SU-DHL-6 (cell line): ENCODE results near the gene EGFL7.

ENCODE experiments used
- H2AFZ ChIP-seq: fragments of 200-600 bp; sonication (generic); 2 replicates; pipeline ENCODE4 v1.6.1; 2014; ENCODE audit warnings: low read depth, mild to moderate bottlenecking, moderate library complexity, mixed read lengths, antibody characterized with exemption, low read length; ENCODE audit not compliant: severe bottlenecking
- H3F3A ChIP-seq: fragments of 200-600 bp; shearing (Covaris generic); 2 replicates; pipeline ENCODE4 v1.6.0; 2016; ENCODE audit warnings: antibody characterized with exemption, mild to moderate bottlenecking; ENCODE audit not compliant: insufficient read depth
- H3K27ac ChIP-seq: fragments of 200-600 bp; sonication (generic); 2 replicates; pipeline ENCODE4 v1.5.1; 2016; ENCODE audit warnings: low read depth, mild to moderate bottlenecking, low read length, moderate library complexity, mixed read lengths
- H3K27me3 ChIP-seq: fragments of 200-600 bp; sonication (generic), shearing (Covaris generic); 2 replicates; pipeline ENCODE4 v1.6.0; 2014; ENCODE audit warnings: mild to moderate bottlenecking, low read length
- H3K36me3 ChIP-seq: fragments of 200-600 bp; sonication (generic); 2 replicates; pipeline ENCODE4 v1.6.1; 2014; ENCODE audit warnings: mild to moderate bottlenecking, low read length, mixed read lengths
- H3K4me2 ChIP-seq: fragments of 300-600, 200-600 bp; shearing (Covaris generic), sonication (generic); 2 replicates; pipeline ENCODE4 v1.6.0; 2014; ENCODE audit warnings: low read length, low read depth, mild to moderate bottlenecking; ENCODE audit not compliant: poor library complexity, severe bottlenecking
- H3K4me3 ChIP-seq: fragments of 200-600 bp; sonication (generic); 2 replicates; pipeline ENCODE4 v1.5.1; 2014; ENCODE audit warnings: antibody characterized with exemption, low read length, mild to moderate bottlenecking, mixed read lengths; ENCODE audit not compliant: insufficient read depth, poor library complexity, severe bottlenecking
- H3K79me2 ChIP-seq: fragments of 200-600 bp; sonication (generic); 2 replicates; pipeline ENCODE4 v1.6.1; 2014; ENCODE audit warnings: mild to moderate bottlenecking, low read length, moderate library complexity; ENCODE audit not compliant: insufficient read depth
- H3K9ac ChIP-seq: fragments of 200-600 bp; sonication (generic); 2 replicates; pipeline ENCODE4 v1.7.0; 2014; ENCODE audit warnings: mild to moderate bottlenecking, low read length
- H3K9me2 ChIP-seq: fragments of 200-600 bp; sonication (generic); replicated peaks from 2 replicates; pipeline ENCODE4 v1.6.1; 2014; ENCODE audit warnings: low read length; ENCODE audit not compliant: insufficient read depth
- H3K9me3 ChIP-seq: fragments of 200-600 bp; sonication (generic); 2 replicates; pipeline ENCODE4 v1.6.1; 2014; ENCODE audit warnings: low read length, mixed read lengths; ENCODE audit not compliant: insufficient read depth
- H4K20me1 ChIP-seq: fragments of 200-600 bp; sonication (generic); 2 replicates; pipeline ENCODE4 v1.6.1; 2014; ENCODE audit warnings: low read depth, mild to moderate bottlenecking, antibody characterized with exemption, low read length, moderate library complexity, mixed read lengths
- CTCF ChIP-seq: fragments of 200-600 bp; sonication (generic); IDR thresholded peaks from one replicate; pipeline ENCODE4 v1.5.1; 2017; ENCODE audit warnings: antibody characterized with exemption, mild to moderate bottlenecking, low read length, moderate library complexity; ENCODE audit not compliant: insufficient read depth, poor library complexity, severe bottlenecking
- EZH2phosphoT487 ChIP-seq: fragments of 200-600 bp; sonication (generic), shearing (Covaris generic); conservative IDR thresholded peaks from 2 replicates; pipeline ENCODE4 v1.6.1; 2018; ENCODE audit warnings: mild to moderate bottlenecking, antibody characterized with exemption, low read length, moderate library complexity, mixed read lengths

Gene EGFL7

GRCh38 chr9:136634904-136635303, 27.8 kb upstream of the EGFL7 start:
- Histone ChIP-seq H3K4me2 (no peak overlapping the region), H3K9ac (no peak overlapping the region), H3K9me2 (no peaks in the 10 kb centered on the region), H3F3A (no peaks in the 10 kb centered on the region), H2AFZ (no peak overlapping the region), H3K27me3 (no peaks in the 10 kb centered on the region), H3K9me3 (no peaks in the 10 kb centered on the region), H3K27ac (no peak overlapping the region), H3K4me3 (no peak overlapping the region), H3K36me3 (no peaks in the 10 kb centered on the region), H3K79me2 (no peaks in the 10 kb centered on the region), H4K20me1 (no peaks in the 10 kb centered on the region)
- TF ChIP-seq EZH2phosphoT487 (no peak), CTCF (no peak)

- TF ChIP-seq EZH2phosphoT487 (no peak), CTCF (no peak)
- H3K9me2 ChIP-seq, result no peaks in the 10 kb centered on the region
- H3K27ac ChIP-seq, result no peak overlapping the region
- H2AFZ ChIP-seq, result no peak overlapping the region
- no peaks in the 10 kb centered on the region for H3F3A ChIP-seq
- no peak overlapping the region for H3K4me2 ChIP-seq
- no peak overlapping the region for H3K4me3 ChIP-seq
- H3K79me2 ChIP-seq, result no peaks in the 10 kb centered on the region
- H3K9me3 ChIP-seq, result no peaks in the 10 kb centered on the region
- no peaks in the 10 kb centered on the region for H4K20me1 ChIP-seq
- no peak overlapping the region for H3K9ac ChIP-seq
- no peaks in the 10 kb centered on the region for H3K36me3 ChIP-seq
- H3K27me3 ChIP-seq, result no peaks in the 10 kb centered on the region
These were observed 22.3 kb upstream of the EGFL7 start for GRCh38 chr9:136640171-136641111.

- no peaks in the 10 kb centered on the region for H3K27me3 ChIP-seq
- TF ChIP-seq EZH2phosphoT487 (no peak), CTCF (no peak)
These were observed 20.2 kb upstream of the EGFL7 start for GRCh38 chr9:136642439-136642921.

More at GRCh38 chr9:136642439-136642921, 20.2 kb upstream of the EGFL7 start:
- H3K36me3 ChIP-seq, result no peaks in the 10 kb centered on the region
- H3K79me2 ChIP-seq, result no peaks in the 10 kb centered on the region
- no peaks in the 10 kb centered on the region for H3K9me3 ChIP-seq
- no peaks in the 10 kb centered on the region for H3F3A ChIP-seq
- H3K27ac ChIP-seq, result no peak overlapping the region
- no peak overlapping the region for H2AFZ ChIP-seq
- no peak overlapping the region for H3K9ac ChIP-seq
- H3K4me2 ChIP-seq, result no peak overlapping the region
- H4K20me1 ChIP-seq, result no peaks in the 10 kb centered on the region
- H3K9me2 ChIP-seq, result no peaks in the 10 kb centered on the region
- no peak overlapping the region for H3K4me3 ChIP-seq
